Naive B cell (primary cell): ENCODE results near the gene OSBP2. TPM values are rescaled to one million over a fixed set of nuclear protein-coding genes. Genes with fewer than 3 reads are reported as not detected.
"Not testable (repeated sequence)": the region's sequence is repeated elsewhere in the genome, so short reads cannot be mapped to it uniquely, and the experiment has no call there.

Experiments used
- ATAC-seq, 2 donors: fragments of 150-1000 bp; cut with Tn5 transposase; 2 replicates each; pipeline ENCODE4 v1.10.0; 2021; ENCODE audit warnings: low read depth in 2 of 2, mild to moderate bottlenecking in 2 of 2, moderate library complexity in 2 of 2
- DNase-seq: peaks from one replicate; pipeline ENCODE4 v3.0.0; 2022
- H3K27ac Mint-ChIP-seq, 6 donors: one replicate each; pipeline ENCODE4 v1.8.0; 2020 to 2022; ENCODE audit warnings: mild to moderate bottlenecking in 6 of 6, mixed read lengths in 6 of 6, moderate library complexity in 5 of 6, inconsistent platforms in 2 of 6
- H3K27me3 Mint-ChIP-seq, 3 donors: one replicate each; pipeline ENCODE4 v1.8.0; 2021 to 2022; ENCODE audit warnings: mixed read lengths in 3 of 3, mild to moderate bottlenecking in 1 of 3
- H3K36me3 Mint-ChIP-seq, 2 donors: one replicate each; pipeline ENCODE4 v1.8.0; 2020 to 2022; ENCODE audit warnings: mixed read lengths in 2 of 2, inconsistent platforms in 1 of 2, mild to moderate bottlenecking in 1 of 2
- H3K4me1 Mint-ChIP-seq, 3 donors: one replicate each; pipeline ENCODE4 v1.8.0; 2020 to 2022; ENCODE audit warnings: mixed read lengths in 3 of 3, inconsistent platforms in 1 of 3, mild to moderate bottlenecking in 1 of 3, moderate library complexity in 1 of 3
- H3K4me3 Mint-ChIP-seq, 8 donors: one replicate each; pipeline ENCODE4 v1.8.0; 2020 to 2022; ENCODE audit warnings: mild to moderate bottlenecking in 8 of 8, mixed read lengths in 8 of 8, moderate library complexity in 8 of 8, inconsistent platforms in 2 of 8
- H3K9me3 Mint-ChIP-seq, 7 donors: one replicate each; pipeline ENCODE4 v1.8.0; 2020 to 2022; ENCODE audit warnings: mixed read lengths in 7 of 7, mild to moderate bottlenecking in 5 of 7, inconsistent platforms in 2 of 7, moderate library complexity in 1 of 7
- polyA plus RNA-seq, 6 donors: library from polyadenylated mRNA; unstranded; fragments of 300-500 nt; fragmentation: Illumina TruSeq; gene quantifications; one replicate each; pipeline ENCODE4 v1.2.3, GENCODE V29; 2021; ENCODE audit warnings: low read depth in 6 of 6

Gene OSBP2
- polyA plus RNA-seq, 6 donors from 2014 or later: 0.20 to 1.1 (median 0.61) TPM; not detected in 1

GRCh38 chr22:30763815-30764673, 69.4 kb downstream of the OSBP2 start:
- no peak for ATAC-seq
- H3K36me3 Mint-ChIP-seq: no peaks in the 10 kb centered on the region
- no peaks in the 10 kb centered on the region for H3K4me1 Mint-ChIP-seq
- H3K9me3 Mint-ChIP-seq: no peaks in the 10 kb centered on the region
- H3K27ac Mint-ChIP-seq: no peak overlapping the region
- H3K4me3 Mint-ChIP-seq: peak overlapping the region in 1 of 8 donors; percentile 29
- H3K27me3 Mint-ChIP-seq: peaks cover 0 to 7% (median 7%) of the 10 kb centered on the region in 3 donors
- peak; percentile 19 for DNase-seq

- no peak for DNase-seq
- H3K4me1 Mint-ChIP-seq: no peaks in the 10 kb centered on the region
Measured at GRCh38 chr22:30767661-30768060, 73.0 kb downstream of the OSBP2 start.

DNA sequence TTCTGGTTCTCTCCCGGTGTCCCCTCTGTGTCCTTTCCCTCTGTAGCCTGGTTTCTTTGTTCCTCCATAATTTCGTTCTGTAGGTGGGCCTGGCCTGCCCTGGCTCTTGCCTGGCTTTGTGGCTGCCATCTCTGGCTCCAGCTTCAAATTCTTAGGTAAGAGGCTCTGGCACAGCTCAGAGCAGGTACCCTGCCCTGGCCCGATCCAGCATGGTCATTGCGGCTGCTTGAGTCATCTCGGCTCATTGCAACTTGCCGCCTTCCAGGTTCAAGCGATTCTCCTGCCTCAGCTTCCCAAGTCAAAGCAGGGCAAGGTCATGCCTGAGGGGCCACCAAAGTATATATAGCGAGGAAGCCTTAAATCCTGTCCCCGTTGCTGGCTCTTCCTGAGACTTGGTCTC, 76.0 kb downstream of the OSBP2 start:
- peak overlapping the region in 1 of 6 donors; percentile 65 for H3K27ac Mint-ChIP-seq
- ATAC-seq (no peak), DNase-seq (no peak)
- H3K4me1 Mint-ChIP-seq: no peaks in the 10 kb centered on the region
- H3K9me3 Mint-ChIP-seq: no peaks in the 10 kb centered on the region
- no peak overlapping the region for H3K4me3 Mint-ChIP-seq
- H3K36me3 Mint-ChIP-seq: no peaks in the 10 kb centered on the region
- H3K27me3 Mint-ChIP-seq: peaks cover 0 to 5% (median 0%) of the 10 kb centered on the region in 3 donors

More at GRCh38 chr22:30767661-30768060, 73.0 kb downstream of the OSBP2 start:
- Mint-ChIP-seq H3K27me3 (peaks cover 0 to 7% (median 2%) of the 10 kb centered on the region in 3 donors), H3K4me3 (no peak overlapping the region), H3K9me3 (no peaks in the 10 kb centered on the region), H3K36me3 (no peaks in the 10 kb centered on the region), H3K27ac (no peak overlapping the region)
- ATAC-seq: no peak

- no peak for ATAC-seq
- no peaks in the 10 kb centered on the region for H3K36me3 Mint-ChIP-seq
- H3K9me3 Mint-ChIP-seq: no peaks in the 10 kb centered on the region
- peak overlapping the region in 1 of 8 donors; percentile 47 for H3K4me3 Mint-ChIP-seq
- DNase-seq: no peak
- no peaks in the 10 kb centered on the region for H3K4me1 Mint-ChIP-seq
- no peak overlapping the region for H3K27ac Mint-ChIP-seq
- peaks cover 0 to 17% (median 0%) of the 10 kb centered on the region in 3 donors for H3K27me3 Mint-ChIP-seq
Measured at GRCh38 chr22:30773919-30774318, 79.2 kb downstream of the OSBP2 start.

GRCh38 chr22:30774566-30774965, 79.9 kb downstream of the OSBP2 start:
- Mint-ChIP-seq H3K9me3 (no peaks in the 10 kb centered on the region), H3K36me3 (no peaks in the 10 kb centered on the region), H3K4me1 (no peaks in the 10 kb centered on the region), H3K4me3 (no peak overlapping the region), H3K27me3 (peaks cover 0 to 17% (median 2%) of the 10 kb centered on the region in 3 donors), H3K27ac (no peak overlapping the region)
- DNase-seq (no peak), ATAC-seq (no peak)

- no peak overlapping the region for H3K4me3 Mint-ChIP-seq
- ATAC-seq: no peak
- H3K36me3 Mint-ChIP-seq: no peaks in the 10 kb centered on the region
- no peaks in the 10 kb centered on the region for H3K4me1 Mint-ChIP-seq
- no peak overlapping the region for H3K27ac Mint-ChIP-seq
- DNase-seq: no peak
- no peaks in the 10 kb centered on the region for H3K9me3 Mint-ChIP-seq
- H3K27me3 Mint-ChIP-seq: peaks cover 0 to 16% (median 14%) of the 10 kb centered on the region in 3 donors
Measured at GRCh38 chr22:30776476-30776875, 81.8 kb downstream of the OSBP2 start.

- H3K27ac Mint-ChIP-seq, H3K36me3 Mint-ChIP-seq, H3K9me3 Mint-ChIP-seq, H3K4me3 Mint-ChIP-seq, DNase-seq, H3K4me1 Mint-ChIP-seq, ATAC-seq: not testable (repeated sequence)
- peaks cover 0 to 18% (median 15%) of the 10 kb centered on the region in 3 donors for H3K27me3 Mint-ChIP-seq
Measured at GRCh38 chr22:30777146-30777545, 82.5 kb downstream of the OSBP2 start.

DNA sequence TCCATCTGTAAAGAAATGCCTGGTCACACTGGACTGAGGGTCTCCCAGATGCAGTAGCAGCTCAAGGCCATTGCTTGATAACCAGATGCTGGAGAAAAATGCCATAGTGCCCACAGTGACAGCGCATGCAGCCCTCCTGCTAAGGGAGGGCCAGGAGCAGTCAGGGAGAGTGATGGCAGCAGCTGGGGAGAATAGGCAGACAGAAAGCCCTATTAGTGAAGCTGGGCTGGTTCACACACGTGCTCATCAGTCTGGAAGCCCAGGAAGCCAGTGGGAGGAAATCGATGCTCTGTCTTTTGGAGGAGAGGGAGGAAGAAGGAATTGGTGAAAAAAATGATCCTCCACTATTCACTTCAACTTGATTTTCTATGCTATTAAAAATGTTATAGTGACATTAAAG, 82.9 kb downstream of the OSBP2 start:
- H3K36me3 Mint-ChIP-seq: no peaks in the 10 kb centered on the region
- H3K27me3 Mint-ChIP-seq: peaks cover 0 to 18% (median 15%) of the 10 kb centered on the region in 3 donors
- no peak overlapping the region for H3K4me3 Mint-ChIP-seq
- DNase-seq: no peak
- H3K9me3 Mint-ChIP-seq: no peaks in the 10 kb centered on the region
- no peaks in the 10 kb centered on the region for H3K4me1 Mint-ChIP-seq
- no peak overlapping the region for H3K27ac Mint-ChIP-seq
- ATAC-seq: no peak

DNA sequence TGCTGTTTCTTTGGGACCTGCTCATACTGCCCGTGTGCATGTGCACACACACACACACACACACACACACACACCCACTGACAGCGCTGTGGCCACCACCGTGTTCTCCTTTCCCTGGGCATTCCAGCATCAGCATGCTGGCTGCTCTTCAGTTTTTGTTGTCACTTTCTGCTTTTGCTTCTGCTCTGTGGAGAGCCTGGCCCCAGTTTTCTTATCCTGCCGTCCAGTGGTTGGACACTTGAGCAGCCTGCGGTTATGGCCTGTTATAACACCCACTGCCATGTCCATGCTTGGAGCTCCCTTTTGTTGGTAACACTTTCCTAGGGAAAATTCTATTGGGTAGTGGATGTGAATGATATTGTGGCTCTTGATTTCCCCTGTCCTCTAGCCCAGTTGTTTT, 83.6 kb downstream of the OSBP2 start:
- no peaks in the 10 kb centered on the region for H3K4me1 Mint-ChIP-seq
- H3K27ac Mint-ChIP-seq: no peak overlapping the region
- no peak for DNase-seq
- ATAC-seq: no peak
- no peaks in the 10 kb centered on the region for H3K9me3 Mint-ChIP-seq
- H3K36me3 Mint-ChIP-seq: no peaks in the 10 kb centered on the region
- no peak overlapping the region for H3K4me3 Mint-ChIP-seq
- peaks cover 0 to 18% (median 15%) of the 10 kb centered on the region in 3 donors for H3K27me3 Mint-ChIP-seq

DNA sequence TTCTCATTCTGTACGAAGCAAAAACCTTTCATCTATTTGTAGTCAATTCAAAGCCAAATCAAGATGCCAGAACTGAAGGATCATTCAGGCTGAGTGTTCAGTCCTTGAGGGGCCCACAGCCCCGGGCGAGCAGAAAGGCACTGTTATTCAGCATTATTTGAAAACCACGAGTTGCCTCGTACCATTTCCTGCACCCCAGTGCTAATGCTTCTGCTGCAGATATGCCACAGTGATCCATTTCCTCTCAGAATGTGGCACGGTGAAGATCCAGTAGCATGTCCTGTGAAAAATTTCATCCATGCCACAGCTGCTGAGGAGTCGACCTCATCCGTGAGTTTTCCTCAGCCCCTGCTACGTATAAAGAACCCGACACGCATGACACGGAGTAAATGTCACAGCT, 85.4 kb downstream of the OSBP2 start:
- ATAC-seq (no peak), DNase-seq (no peak)
- Mint-ChIP-seq H3K27me3 (peaks cover 0 to 18% (median 15%) of the 10 kb centered on the region in 3 donors), H3K4me3 (no peak overlapping the region), H3K36me3 (no peaks in the 10 kb centered on the region), H3K27ac (no peak overlapping the region), H3K9me3 (no peaks in the 10 kb centered on the region), H3K4me1 (no peaks in the 10 kb centered on the region)

GRCh38 chr22:30781271-30781875, 86.7 kb downstream of the OSBP2 start:
- no peaks in the 10 kb centered on the region for H3K36me3 Mint-ChIP-seq
- H3K27ac Mint-ChIP-seq: no peak overlapping the region
- H3K9me3 Mint-ChIP-seq: no peaks in the 10 kb centered on the region
- H3K4me3 Mint-ChIP-seq: no peak overlapping the region
- DNase-seq: no peak
- peaks cover 0 to 18% (median 15%) of the 10 kb centered on the region in 3 donors for H3K27me3 Mint-ChIP-seq
- no peaks in the 10 kb centered on the region for H3K4me1 Mint-ChIP-seq
- ATAC-seq: no peak

- Mint-ChIP-seq H3K9me3 (no peaks in the 10 kb centered on the region), H3K36me3 (no peaks in the 10 kb centered on the region), H3K4me3 (no peak overlapping the region), H3K27ac (no peak overlapping the region), H3K4me1 (no peaks in the 10 kb centered on the region), H3K27me3 (peaks cover 5 to 23% (median 8%) of the 10 kb centered on the region in 3 donors)
- DNase-seq (no peak), ATAC-seq (no peak)
Measured at GRCh38 chr22:30782613-30783012, 87.9 kb downstream of the OSBP2 start.

- H3K36me3 Mint-ChIP-seq: no peaks in the 10 kb centered on the region
- DNase-seq (no peak), ATAC-seq (no peak)
- peaks cover 5 to 23% (median 6%) of the 10 kb centered on the region in 3 donors for H3K27me3 Mint-ChIP-seq
- no peaks in the 10 kb centered on the region for H3K4me1 Mint-ChIP-seq
- H3K4me3 Mint-ChIP-seq: no peak overlapping the region
- H3K9me3 Mint-ChIP-seq: no peaks in the 10 kb centered on the region
- H3K27ac Mint-ChIP-seq: no peak overlapping the region
Measured at GRCh38 chr22:30783021-30783420, 88.3 kb downstream of the OSBP2 start.

GRCh38 chr22:30785527-30785926, 90.9 kb downstream of the OSBP2 start:
- H3K36me3 Mint-ChIP-seq: no peaks in the 10 kb centered on the region
- no peak for DNase-seq
- H3K4me1 Mint-ChIP-seq: no peaks in the 10 kb centered on the region
- no peak overlapping the region for H3K27ac Mint-ChIP-seq
- H3K9me3 Mint-ChIP-seq: no peaks in the 10 kb centered on the region
- no peak for ATAC-seq
- no peak overlapping the region for H3K4me3 Mint-ChIP-seq
- peaks cover 6 to 15% (median 8%) of the 10 kb centered on the region in 3 donors for H3K27me3 Mint-ChIP-seq
